ENCODE results near the gene TGFBR3.
"Not testable (repeated sequence)": the region's sequence is repeated elsewhere in the genome, so short reads cannot be mapped to it uniquely, and the experiment has no call there.

Gene TGFBR3

DNA sequence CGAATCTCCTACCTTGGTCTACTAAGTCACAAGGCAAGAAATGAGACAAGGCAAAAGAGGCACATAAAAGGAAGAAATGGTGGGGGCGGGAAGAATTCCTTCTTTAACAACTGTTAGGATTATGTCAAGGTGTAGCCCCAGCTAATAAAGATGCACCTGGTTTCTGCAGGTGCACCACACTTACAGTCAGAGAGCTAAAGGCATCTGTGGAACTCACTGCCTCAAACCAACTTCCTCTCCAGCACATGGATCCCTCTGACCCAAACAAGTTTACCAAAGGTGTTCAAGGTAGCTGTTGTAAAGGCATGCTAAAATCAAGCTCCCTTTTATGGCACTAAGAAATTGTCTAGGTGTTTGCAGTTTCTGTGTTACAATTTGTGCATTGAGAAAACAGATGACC is 38.1 kb downstream of the TGFBR3 start:
- DNase-seq (ENCODE audit: low read depth): no peak

DNA sequence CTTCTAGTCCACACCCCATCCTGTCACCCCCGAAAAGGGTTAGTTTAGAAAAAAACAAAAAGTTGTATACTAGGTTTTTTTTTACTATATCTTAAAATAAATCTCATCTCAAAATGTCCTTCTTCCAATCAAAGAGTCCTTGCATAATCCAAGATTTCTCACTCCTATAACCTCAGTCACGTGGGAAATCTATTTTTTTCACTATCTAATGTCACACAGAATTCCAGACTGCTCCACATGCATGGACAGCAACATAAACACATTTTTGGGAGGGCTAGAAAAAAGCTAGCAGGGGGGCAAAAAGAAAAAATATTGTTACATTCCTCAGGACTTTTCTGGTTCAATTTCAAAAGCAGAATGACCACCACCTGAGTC is 39.3 kb downstream of the TGFBR3 start:
- DNase-seq (ENCODE audit: low read depth): no peak

- DNase-seq (ENCODE audit: low read depth): no peak
These were observed 39.8 kb downstream of the TGFBR3 start for GRCh38 chr1:91846007-91846638.

- no peak for DNase-seq (ENCODE audit: low read depth)
These were observed 41.0 kb downstream of the TGFBR3 start for GRCh38 chr1:91844862-91845528.

DNA sequence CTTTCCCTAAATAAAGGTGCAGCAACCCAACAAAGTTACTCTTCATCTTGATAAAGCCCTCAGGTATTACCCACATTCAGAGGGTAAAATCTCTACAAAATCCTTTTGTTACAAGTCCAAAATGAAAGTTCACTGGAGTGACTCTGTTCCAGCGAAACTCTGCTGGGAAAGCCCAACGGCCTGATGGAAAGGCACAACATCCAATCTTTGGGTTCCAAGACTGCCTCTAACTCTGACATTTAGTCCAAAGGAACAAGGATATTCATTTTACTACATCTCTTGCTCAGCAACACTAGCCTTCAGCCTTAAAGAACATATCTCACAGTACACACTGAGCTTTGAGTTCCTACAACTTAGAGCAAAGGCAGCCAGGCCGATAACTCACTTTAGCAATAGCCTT is 42.1 kb downstream of the TGFBR3 start:
- no peak for DNase-seq (ENCODE audit: low read depth)

DNA sequence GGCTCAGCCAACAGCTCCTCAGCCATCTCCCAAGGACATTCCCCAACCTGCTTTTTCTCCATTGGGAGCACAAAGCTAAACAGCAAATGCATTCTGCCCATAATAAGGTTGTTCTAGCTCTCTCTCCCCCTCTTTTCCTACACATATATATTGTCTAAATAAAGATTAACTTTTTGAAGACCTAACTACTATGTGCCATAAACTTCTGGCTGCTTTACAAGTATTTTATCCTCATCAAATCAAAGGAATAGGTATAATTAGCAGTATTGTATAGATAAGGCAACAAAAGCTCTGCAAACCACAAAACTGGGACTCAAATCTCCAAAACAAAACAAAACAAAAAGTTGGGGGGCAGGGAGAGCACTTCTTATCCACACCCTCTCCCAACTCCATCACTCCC is 43.4 kb downstream of the TGFBR3 start:
- DNase-seq (ENCODE audit: low read depth): no peak

DNA sequence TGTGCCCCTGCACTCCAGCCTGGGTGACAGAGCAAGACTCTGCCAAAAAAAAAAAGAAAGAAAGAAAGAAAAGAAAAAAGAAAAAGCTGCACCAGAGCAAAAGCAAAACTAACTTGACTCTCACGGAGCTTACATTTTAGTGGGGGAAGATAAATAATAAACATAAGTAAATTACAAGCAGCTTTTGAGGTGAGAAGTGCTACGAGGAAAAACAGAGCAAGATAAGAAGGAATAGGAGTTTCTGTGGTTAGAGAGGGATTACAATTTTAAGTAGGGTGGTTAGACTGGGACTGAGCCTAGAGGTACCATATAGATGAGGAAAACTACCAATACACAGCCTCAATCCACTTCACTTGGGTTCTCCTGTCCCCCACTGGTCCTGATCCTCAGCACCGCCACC is 43.9 kb downstream of the TGFBR3 start:
- DNase-seq (ENCODE audit: low read depth): no peak

DNA sequence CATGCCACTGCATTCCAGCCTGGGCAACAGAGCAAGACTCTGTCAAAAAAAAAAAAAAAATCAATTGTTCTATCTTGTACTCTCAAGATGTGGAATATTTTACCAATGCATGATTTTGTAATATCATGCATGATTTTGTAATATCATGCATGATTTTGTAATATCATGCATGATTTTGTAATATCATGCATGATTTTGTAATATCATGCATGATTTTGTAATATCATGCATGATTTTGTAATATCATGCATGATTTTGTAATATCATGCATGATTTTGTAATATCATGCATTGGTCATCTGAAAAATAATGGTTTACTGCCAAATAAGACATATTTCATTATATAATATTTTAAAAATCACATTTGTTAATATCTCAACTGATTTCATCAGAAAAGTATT is 45.7 kb downstream of the TGFBR3 start:
- DNase-seq (ENCODE audit: low read depth): not testable (repeated sequence)

- no peak for DNase-seq (ENCODE audit: low read depth)
These were observed 49.5 kb downstream of the TGFBR3 start for GRCh38 chr1:91836331-91837040.

GRCh38 chr1:91835087-91835521 is 50.8 kb downstream of the TGFBR3 start:
- no peak for DNase-seq (ENCODE audit: low read depth)

GRCh38 chr1:91834549-91834948 is 51.4 kb downstream of the TGFBR3 start:
- not testable (repeated sequence) for DNase-seq (ENCODE audit: low read depth)

- no peak for DNase-seq (ENCODE audit: low read depth)
These were observed 52.0 kb downstream of the TGFBR3 start for GRCh38 chr1:91833946-91834345.

DNA sequence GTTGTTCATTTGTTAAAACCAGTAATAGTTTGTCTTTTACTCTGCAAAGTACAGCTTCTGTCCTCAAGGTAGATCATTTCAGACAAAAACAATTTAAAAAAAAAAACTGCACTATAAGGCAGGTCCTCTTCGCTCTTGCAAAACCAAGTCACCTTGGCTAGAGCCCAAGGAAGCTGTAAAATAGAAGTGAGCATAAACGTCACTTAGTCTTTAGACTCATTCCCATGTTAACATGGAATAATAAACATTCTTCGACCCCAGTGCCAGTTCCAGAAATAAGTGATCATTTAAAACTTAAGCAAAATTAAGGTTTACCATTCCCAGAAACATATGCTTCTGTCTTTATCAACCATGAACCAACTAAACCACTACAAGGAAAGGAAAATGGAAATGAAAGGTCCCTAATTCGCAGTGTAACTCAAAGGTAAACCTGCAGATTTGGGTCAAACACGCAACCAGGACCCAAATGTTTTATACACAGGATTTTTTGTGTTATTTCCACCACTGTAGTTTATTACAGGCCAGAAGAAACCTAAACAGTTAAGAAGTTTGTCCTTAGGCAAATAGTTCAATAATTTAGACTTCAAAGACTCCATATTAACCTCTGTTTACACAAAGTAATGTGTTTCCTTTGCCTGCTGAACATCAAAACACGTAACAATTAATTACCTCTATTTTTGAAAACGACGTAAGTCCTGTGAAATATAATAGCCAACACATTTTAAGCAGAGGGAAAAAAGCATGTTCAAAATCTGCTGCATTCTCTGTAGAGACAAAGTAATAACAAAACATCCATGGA is 54.6 kb downstream of the TGFBR3 start:
- no peak for DNase-seq (ENCODE audit: low read depth)

DNA sequence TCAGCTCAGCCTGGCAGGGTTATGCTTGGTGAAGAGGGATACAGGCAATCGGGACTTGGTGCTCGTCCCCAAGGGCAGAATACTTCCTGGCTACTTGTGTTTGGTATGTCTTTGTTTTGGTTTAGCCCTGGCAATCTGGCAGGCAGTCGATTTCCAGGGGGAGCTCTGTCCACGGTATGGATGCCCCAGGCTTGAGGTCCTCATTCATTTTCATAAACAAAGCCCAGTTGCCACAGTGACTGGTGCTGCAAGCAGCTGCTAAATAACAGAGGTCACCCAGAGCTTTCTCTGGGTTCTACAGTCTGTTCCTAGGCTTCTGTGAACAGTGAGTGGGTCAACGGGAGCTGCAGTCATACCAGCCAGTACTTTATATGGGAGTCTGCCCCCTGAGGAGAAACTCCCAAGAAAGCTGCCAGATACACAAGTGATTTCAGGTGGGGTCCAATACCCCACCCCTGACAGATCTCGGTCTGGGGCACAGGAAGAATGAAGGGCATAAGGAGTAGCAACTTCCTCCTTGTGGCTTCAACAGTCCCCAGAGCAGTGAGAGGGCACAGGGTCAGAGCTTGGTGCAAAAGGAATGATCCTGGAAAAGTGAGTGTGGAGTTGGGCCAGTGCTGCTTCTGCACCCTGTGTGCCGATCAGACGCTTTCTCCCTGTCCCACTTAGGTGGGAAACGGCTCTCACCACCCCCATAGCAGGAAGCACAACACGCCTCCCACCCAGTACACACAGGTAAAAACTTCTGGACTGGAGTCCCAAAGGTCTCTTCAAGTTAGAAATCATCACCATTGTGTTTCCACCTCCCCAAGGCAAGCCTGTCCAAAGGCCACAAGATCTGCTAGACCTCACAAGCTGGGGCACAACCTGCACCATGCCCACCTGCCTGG is 55.5 kb downstream of the TGFBR3 start:
- DNase-seq (ENCODE audit: low read depth): no peak

GRCh38 chr1:91829293-91830153 is 56.4 kb downstream of the TGFBR3 start:
- no peak for DNase-seq (ENCODE audit: low read depth)

DNA sequence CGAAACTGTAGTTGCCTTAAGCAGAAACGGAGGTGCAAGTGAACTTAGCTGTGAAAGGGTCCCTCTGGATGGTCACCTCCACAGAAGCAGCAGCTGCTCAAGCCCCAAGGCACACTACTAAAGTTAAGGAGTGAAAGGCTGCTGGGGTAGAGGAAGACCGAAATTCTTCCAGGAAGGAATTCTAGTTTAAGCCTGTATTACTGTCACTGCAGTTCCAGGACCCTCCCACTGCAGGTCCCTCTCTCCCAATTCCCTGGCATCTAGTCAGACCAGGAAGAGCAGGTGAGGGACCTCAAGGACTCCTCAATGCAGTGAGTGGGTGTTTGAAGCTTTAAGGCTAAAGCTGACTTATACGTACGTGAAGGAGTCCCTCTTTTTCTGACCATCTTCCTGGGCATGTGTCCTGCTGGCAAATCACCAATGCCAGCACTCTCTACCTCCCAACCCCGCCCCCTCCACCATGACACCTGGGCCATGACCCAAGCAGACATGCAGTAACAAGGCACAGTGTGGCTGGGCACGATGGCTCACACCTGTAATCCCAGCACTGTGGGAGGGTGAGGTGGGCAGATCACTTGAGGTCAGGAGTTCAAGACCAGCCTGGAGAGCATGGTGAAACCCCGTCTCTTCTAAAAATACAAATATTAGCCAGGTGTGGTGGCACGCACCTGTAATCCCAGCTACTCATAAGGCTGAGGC is 57.2 kb downstream of the TGFBR3 start:
- DNase-seq (ENCODE audit: low read depth): no peak

DNA sequence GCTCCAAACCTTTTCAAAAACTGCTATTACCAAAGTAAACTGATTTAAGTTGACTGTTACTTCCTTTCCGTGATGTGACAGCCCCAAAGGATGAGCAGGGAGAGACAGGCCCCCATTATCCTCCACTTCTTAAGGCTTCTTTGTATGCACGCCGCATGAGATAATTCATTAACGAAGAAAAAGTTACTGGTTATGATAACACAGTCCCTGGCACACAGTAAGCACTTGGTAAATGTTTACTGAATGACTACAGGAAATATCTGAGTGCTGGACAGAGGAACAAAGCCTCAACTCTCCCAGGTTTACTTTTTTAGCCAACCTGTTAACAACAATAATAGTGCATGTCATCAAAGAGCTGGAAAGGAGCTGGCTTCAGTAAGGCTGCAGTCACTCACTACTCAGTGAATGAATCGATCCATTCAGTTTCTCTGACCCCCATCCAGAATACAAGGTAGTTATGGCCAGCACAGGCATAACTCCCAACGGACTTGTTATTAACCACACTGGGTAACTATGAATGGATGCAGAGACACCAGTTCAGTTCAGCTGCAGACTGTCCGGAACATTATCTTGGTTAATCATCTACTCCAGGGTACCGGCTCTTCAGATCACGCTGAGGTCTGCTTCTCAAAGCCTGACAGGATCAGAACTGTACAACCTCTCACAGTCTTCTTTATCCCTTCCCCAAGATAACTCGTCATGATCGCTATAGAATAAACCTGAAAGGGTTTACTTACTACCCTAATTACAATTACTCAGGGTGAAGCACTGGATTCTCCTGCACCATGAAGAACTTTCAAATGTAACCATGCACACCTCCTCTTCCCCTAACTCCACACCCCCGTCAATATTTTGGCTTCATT is 58.3 kb downstream of the TGFBR3 start:
- DNase-seq (ENCODE audit: low read depth): no peak

- DNase-seq (ENCODE audit: low read depth): no peak
These were observed 58.9 kb downstream of the TGFBR3 start for GRCh38 chr1:91827087-91827458.

GRCh38 chr1:91826649-91827048 is 59.3 kb downstream of the TGFBR3 start:
- no peak for DNase-seq (ENCODE audit: low read depth)
